ENCODE data around the gene VMO1.

VMO1 gene

GRCh38 chr17:4788159-4788806, 2.1 kb upstream of the VMO1 start:
- no peak overlapping the region for H3K4me3 ChIP-seq (ENCODE audit: low read depth, low read length)
- DNase-seq (ENCODE audit: low read depth), result no peak
- no peak for TF ChIP-seq CTCF (IDR thresholded peaks at IDR 0.05; ENCODE audit: low read depth, low read length, missing control alignments)

GRCh38 chr17:4786516-4786915, 352 bp upstream of the VMO1 start:
- TF ChIP-seq CTCF (IDR thresholded peaks at IDR 0.05; ENCODE audit: low read depth, low read length, missing control alignments), result no peak
- H3K4me3 ChIP-seq (ENCODE audit: low read depth, low read length), result no peak overlapping the region
- DNase-seq (ENCODE audit: low read depth), result no peak

GRCh38 chr17:4785311-4786105, 656 bp downstream of the VMO1 start:
- DNase-seq (ENCODE audit: low read depth), result no peak
- H3K4me3 ChIP-seq (ENCODE audit: low read depth, low read length), result no peak overlapping the region

GRCh38 chr17:4782652-4783051, 3.5 kb downstream of the VMO1 start:
- DNase-seq (ENCODE audit: low read depth), result no peak
- H3K4me3 ChIP-seq (ENCODE audit: low read depth, low read length), result no peak overlapping the region
- no peak for TF ChIP-seq CTCF (IDR thresholded peaks at IDR 0.05; ENCODE audit: low read depth, low read length, missing control alignments)

More at GRCh38 chr17:4785311-4786105, 656 bp downstream of the VMO1 start:
- no peak for TF ChIP-seq CTCF (IDR thresholded peaks at IDR 0.05; ENCODE audit: low read depth, low read length, missing control alignments)

GRCh38 chr17:4780325-4780955, 5.7 kb downstream of the VMO1 start:
- no peak for DNase-seq (ENCODE audit: low read depth)
- no peak for TF ChIP-seq CTCF (IDR thresholded peaks at IDR 0.05; ENCODE audit: low read depth, low read length, missing control alignments)
- no peak overlapping the region for H3K4me3 ChIP-seq (ENCODE audit: low read depth, low read length)

GRCh38 chr17:4777969-4778760, 8.0 kb downstream of the VMO1 start:
- no peak for TF ChIP-seq CTCF (IDR thresholded peaks at IDR 0.05; ENCODE audit: low read depth, low read length, missing control alignments)
- H3K4me3 ChIP-seq (ENCODE audit: low read depth, low read length), result no peak overlapping the region
- DNase-seq (ENCODE audit: low read depth), result no peak

Measured in GM12864 (cell line).